Right lung (tissue), 5 donors: Measurements from ENCODE around the gene RGS9. TPM values are rescaled to one million over a fixed set of nuclear protein-coding genes. Genes with fewer than 3 reads are reported as not detected.
"Not testable (repeated sequence)": the region's sequence is repeated elsewhere in the genome, so short reads cannot be mapped to it uniquely, and the experiment has no call there.

Experiments used
- DNase-seq, 2 donors: peaks; one replicate each; pipeline ENCODE4 v3.0.0-alpha.2; 2013
- polyA plus RNA-seq, 5 donors: library from polyadenylated mRNA; unstranded; fragments of 120-200 nt; gene quantifications; one replicate each; pipeline versions ENCODE4 v1.2.1 to v1.2.3, GENCODE V29; 2013; ENCODE audit warnings: inconsistent platforms in 1 of 5, low replicate concordance in 1 of 5; ENCODE audit not compliant: insufficient read length in 5 of 5, insufficient read depth in 1 of 5

RGS9 gene
- polyA plus RNA-seq, 5 donors = 11.0 to 17.0 (median 14.3) TPM

- DNase-seq = no peak
Observed at GRCh38 chr17:65109990-65110680, 27.0 kb upstream of the RGS9 start.

- DNase-seq = no peak
Observed at GRCh38 chr17:65115839-65116238, 21.3 kb upstream of the RGS9 start.

- not testable (repeated sequence) for DNase-seq
Observed at GRCh38 chr17:65116515-65116914, 20.7 kb upstream of the RGS9 start.

DNA sequence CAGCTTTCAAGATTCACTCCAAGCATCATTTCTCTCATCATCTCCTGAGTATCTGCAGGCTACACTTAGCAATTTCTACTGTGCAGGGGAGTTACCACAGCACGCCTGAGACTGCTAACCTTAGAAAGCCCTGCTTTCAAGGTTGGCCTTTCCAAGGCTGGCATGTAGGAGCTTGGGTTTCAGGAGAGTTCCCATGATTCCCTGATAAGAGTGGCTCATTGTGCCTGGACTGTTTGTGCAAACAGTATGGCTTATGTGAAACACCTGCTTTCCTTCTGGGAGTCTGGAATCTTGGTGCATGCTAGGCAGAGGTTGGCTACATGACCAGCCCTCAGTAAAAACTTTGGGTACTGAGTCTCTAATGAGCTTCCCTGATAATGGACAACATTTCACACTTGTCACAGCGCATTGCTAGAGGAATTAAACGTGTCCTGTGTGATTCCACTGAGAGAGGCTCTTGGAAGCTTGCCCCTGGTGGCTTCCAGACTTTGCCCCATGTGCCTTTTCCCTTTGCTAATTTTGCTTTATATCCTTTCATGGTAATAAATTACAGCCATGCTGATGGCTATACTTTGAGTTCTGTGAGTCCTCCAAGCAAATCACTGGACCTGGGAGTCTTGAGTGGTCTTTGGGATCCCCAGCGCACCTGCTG lies 19.7 kb upstream of the RGS9 start:
- DNase-seq = no peak

GRCh38 chr17:65121368-65121767 lies 15.8 kb upstream of the RGS9 start:
- no peak for DNase-seq

DNA sequence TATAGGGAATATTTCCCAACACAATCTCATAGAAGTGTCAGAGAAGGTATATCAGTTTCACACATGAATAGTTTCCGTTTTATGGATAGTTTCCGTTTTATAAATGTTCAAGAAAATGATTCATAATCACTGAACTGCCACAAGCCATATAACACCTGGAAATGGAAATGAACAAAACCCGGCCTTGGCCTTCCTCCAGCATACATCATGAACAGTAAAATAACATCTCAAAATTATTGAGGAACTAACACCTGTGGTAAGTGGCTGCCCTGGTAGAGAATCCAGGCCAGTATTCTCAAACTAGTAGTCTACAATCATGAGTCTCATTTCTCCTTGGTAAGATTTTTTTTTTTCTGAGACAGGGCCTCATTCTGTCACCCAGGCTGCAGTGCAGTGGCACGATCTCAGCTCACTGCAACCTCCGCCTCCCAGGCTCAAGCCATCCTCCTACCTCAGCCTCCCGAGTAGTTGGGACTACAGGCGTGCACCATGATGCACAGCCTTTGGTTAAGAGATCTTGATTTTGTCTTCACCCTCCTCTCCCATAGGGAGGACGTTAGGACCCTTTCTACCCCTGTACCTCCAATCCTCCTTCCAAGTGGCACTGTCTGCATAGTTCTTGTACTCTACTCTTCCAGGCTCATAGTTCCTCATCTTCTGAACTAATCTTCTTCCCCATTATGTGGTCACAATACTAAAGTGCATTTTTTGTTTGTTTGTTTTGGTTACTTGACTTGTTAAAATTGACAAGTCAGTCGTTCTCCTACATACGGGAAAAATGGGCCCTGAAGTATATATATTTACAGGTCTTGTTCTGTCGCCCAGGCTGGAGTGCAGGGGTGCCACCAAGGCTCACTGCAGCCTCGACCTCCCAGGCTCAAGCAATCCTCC lies 15.0 kb upstream of the RGS9 start:
- DNase-seq = no peak

GRCh38 chr17:65122836-65123756 lies 14.1 kb upstream of the RGS9 start:
- DNase-seq = peak; percentile 84 to 87

DNA sequence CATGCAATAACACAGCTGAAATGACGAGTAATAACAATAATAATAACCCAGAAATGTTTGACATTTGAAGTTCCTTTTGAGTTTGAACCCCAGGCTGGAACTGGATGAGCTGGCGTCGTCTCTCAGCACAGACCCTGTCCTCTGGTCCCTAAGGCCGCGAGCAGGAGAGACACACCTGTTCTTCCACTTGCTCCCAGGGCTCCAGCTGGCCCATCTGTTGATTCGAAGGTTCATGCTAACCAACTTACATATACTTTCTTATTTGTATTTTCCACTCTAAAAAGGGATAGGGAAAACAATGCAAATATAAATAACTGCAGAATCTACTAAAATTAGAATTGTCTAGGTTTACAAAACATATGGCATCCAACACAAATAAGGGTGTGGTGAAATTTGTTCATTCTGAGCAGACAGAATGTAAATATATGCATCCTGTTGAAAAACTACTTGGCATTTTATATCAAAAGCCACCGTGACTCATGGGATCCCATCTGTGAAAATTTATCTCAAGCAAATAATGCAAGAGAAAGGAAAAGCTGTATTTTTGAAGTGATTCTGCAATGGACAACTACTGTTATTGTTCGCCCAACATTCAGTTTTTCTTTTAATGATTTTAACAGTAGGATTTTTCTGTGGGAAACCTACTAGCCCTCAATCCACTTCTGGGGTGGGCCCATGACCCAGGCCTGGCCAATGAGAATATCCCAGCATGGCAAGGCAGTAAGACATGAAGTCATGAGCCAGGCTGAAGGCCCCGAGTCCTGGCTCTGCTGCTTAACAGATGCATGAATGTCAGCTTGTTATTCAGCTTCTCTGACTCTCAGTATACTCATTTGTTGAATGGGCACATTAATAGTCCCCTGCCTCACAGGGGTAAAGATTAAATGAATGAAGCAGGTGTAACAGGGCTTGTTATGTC lies 13.2 kb upstream of the RGS9 start:
- no peak for DNase-seq

DNA sequence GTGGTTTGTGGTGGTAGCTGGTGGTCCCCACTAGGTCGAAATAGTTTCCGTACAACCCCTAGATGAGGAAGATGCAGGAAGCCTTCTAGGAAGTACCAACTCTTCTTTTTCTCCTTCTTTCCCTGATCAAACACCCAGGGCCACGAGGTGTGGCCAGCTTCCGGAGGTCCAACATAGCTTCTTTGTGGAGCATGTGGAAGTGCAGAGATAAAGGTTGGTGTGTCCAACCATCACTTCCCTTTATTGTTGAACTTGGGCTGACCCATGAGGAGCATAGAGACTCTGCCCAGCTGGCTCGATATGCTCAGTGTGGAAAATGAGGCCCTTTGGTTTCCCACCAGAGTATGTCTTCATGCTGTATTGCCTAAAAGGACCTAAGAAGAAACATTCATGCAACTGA lies 6.3 kb upstream of the RGS9 start:
- DNase-seq = no peak

DNA sequence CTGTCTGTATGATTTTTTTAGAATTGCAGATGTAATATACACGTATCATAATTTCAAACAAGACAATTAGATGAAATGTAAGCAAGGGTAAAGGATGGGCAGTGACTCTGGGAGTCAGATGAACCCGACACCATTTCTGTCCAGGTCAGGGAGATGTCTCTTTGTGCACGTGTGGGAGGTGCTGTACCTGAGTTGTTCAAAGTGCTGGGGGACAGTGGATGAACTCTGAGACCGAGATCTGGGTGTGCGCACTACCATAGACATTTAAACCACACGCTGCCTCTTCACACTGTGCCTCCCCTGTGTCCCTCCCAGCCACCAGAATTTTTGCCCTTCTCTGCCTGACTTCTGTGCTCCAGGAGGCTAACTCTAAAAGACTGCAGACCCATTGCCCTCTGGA lies 5.9 kb upstream of the RGS9 start:
- no peak for DNase-seq

DNA sequence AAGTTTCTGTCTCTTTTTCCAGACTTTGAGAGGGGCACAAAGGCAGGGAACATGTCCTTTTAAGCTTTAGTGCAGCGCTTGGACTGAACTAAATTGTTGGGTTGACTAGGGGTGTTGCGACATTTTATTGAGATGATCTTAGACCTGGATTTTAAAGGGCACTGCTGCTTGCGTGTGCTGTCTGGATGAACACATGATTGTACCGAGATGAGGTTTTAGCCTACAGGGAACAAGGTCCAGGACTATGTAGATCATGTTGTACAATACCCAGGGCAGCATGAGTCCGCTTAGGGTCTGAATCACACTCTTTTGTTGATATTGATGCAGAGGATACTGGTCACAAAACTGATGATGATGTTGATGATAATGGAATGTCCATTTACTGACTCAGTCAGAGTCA lies 5.2 kb upstream of the RGS9 start:
- DNase-seq = no peak

- no peak for DNase-seq
Observed at GRCh38 chr17:65134035-65134434, 3.1 kb upstream of the RGS9 start.

GRCh38 chr17:65139101-65139764 lies 2.1 kb downstream of the RGS9 start:
- DNase-seq = no peak

GRCh38 chr17:65142247-65142646 lies 5.1 kb downstream of the RGS9 start:
- no peak for DNase-seq

DNA sequence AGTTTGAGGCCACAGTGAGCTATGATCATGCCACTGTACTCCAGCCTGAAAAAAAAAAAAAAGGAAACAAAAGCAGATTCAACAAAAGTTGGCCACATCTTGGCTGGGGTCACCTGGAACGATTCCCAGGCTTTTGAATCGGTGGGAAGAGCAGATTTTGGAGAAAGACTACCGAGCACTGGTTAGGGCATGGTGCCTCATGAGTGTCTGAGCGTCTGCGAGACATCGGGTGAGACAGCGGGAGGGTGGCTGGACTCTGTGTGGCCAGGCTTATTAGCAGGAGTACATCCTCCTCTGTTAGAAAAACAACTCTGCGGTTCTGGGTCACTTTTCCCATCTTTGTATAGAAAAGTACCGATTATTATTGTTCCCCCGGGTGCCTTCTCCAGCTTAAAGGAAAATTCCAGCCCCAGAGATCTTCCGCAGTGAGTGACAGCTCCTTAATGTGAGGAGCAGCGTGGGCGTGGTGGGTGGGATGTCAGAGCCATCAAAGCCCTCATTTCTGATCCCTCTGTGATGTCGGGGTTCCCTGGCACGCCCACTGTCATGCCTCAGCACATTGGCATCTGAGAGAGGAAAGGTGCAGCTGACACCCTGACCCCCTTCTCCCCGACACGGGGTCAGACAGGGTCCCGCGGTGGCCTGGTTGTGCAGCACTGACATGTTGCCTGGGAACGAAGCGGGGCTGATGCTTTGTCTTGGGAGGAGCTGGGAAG lies 6.9 kb downstream of the RGS9 start:
- no peak for DNase-seq

DNA sequence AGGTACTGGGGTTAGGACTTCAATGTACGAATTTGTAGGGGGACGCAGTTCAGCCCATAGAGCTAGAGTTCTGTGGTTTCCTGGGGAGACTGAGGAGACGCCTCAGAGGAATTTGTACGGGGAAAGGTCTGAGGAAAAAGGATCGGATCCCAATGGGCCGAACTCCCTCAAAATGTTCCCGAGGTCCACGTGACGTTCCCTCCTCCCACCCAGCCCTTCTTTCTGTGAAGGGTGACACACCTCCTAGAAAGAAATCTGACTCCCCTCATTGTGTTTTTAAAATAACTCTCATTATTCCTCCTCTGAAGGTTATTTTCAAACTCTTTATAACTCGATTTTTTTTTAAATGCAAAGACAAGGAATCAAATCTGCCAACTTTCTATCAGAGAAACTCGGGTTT lies 8.6 kb downstream of the RGS9 start:
- DNase-seq = no peak

- DNase-seq = no peak
Observed at GRCh38 chr17:65147955-65148354, 10.8 kb downstream of the RGS9 start.

DNA sequence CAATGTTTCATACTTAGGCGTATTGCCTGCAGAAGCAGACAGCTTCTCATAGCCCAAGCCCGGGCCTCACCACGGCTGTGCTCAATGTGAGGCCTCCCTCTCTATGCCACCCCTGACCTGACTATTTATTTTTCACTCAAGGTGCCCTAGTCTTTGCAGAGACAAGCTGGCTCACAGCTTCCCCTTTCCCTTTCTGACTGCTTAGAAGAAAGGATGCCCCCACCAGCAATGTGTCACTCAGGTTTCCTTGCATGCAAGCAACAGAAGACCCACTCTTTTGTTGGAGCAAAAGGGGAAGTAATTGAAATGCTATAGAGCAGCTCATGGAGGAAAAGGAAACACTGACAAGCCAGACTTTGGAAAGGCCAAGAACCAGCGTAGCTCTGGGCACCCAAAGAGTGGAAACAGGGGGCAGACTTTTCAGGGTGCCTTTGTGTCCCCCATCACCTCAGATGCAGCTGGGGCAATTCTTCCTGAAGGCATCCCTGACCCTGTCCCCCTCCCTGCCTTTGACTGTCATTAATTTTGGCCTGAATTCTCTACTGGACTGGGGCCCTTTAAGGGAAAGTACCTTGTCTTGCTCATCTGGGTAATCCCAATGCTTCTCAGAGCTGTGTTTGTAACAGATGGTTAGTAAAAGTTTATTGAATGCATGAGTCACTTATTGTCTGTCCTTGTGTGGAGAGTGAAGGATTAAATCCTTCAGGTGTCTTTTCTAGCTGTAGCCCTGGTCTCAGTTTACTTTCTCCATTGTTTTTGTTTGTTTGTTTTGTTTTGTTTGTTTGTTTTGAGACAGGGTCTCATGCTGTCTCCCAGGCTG lies 17.8 kb downstream of the RGS9 start:
- DNase-seq = no peak
